Measurements from ENCODE around the gene PI16. TPM values are rescaled to one million over a fixed set of nuclear protein-coding genes. Genes with fewer than 3 reads are reported as not detected.

Gene PI16
- polyA plus RNA-seq, 1 of the 3 experiments (the other 2 are of a cell fraction), result 0.02 TPM

- Histone ChIP-seq H2AFZ (ENCODE audit: low read depth) (no peak overlapping the region), H3K4me2 (no peak overlapping the region), H3K79me2 (ENCODE audit: insufficient read depth) (no peaks in the 10 kb centered on the region), H4K20me1 (ENCODE audit: insufficient read depth) (peaks cover 18% of the 10 kb centered on the region), H3K27ac (ENCODE audit: low read depth in 2 of 2, low read length in 1 of 2) (no peak overlapping the region), H3K27me3 (ENCODE audit: insufficient read depth) (no peaks in the 10 kb centered on the region), H3K36me3 (replicated peaks in 1 of 2; ENCODE audit: control insufficient read depth in 1 of 2, insufficient read depth in 2 of 2, low read length in 1 of 2) (peaks cover 31 to 53% of the 10 kb centered on the region in 2 experiments), H3K4me1 (ENCODE audit: control insufficient read depth in 1 of 2, insufficient read depth in 2 of 2, low read depth in 1 of 2, low read length in 1 of 2) (peaks cover 0 to 25% of the 10 kb centered on the region in 2 experiments; a peak in 2 of 4 replicates), H3K4me3 (ENCODE audit: low read depth in 2 of 2, low read length in 1 of 2) (no peak overlapping the region), H3K9me2 (no peaks in the 10 kb centered on the region), H3F3A (replicated peaks; ENCODE audit: insufficient read depth) (peaks cover 17% of the 10 kb centered on the region), H3K9me3 (no peaks in the 10 kb centered on the region), H3K9ac (no peak overlapping the region)
- 100% methylated on average over 2 of the region's 2 CpGs for WGBS (ENCODE audit: low lambda C conversion rate)
- ChIA-PET POLR2A (no interaction called here), CTCF (interaction anchor here (0.7 to 2.5 kb wide), 2 partner anchors 31 to 102 kb away, joined by 3 to 8 read pairs; partner anchors contain the start of gene C6orf89)
- TF ChIP-seq MEF2A (IDR thresholded peaks at IDR 0.05; ENCODE audit: borderline replicate concordance, low read depth) (no peak), POLR2AphosphoS5 (IDR thresholded peaks at IDR 0.05; ENCODE audit: low read depth, low read length) (no peak), FOXM1 (IDR thresholded peaks at IDR 0.05; ENCODE audit: low read depth) (no peak), ZBTB33 (IDR thresholded peaks at IDR 0.05; ENCODE audit: borderline replicate concordance, low read depth) (no peak), REST (IDR thresholded peaks at IDR 0.05; ENCODE audit: low read depth, low read length) (no peak), RCOR1 (IDR thresholded peaks at IDR 0.05; ENCODE audit: low read length) (no peak), EP300 (IDR thresholded peaks at IDR 0.05; ENCODE audit: borderline replicate concordance in 1 of 2, low read depth in 1 of 2, low read length in 1 of 2) (no peak), RFX5 (IDR thresholded peaks at IDR 0.05; ENCODE audit: low read length) (no peak), MXI1 (IDR thresholded peaks at IDR 0.05; ENCODE audit: low read depth, low read length) (no peak), JUND (IDR thresholded peaks at IDR 0.05) (no peak), NFIC (IDR thresholded peaks at IDR 0.05; ENCODE audit: borderline replicate concordance) (no peak), CTCF (IDR thresholded peaks at IDR 0.05) (no peak), TCF12 (IDR thresholded peaks at IDR 0.05) (no peak), TEAD4 (IDR thresholded peaks at IDR 0.05; ENCODE audit: borderline replicate concordance, insufficient read depth) (no peak), GABPA (IDR thresholded peaks at IDR 0.05; ENCODE audit: low read depth) (no peak), TAF1 (IDR thresholded peaks at IDR 0.05; ENCODE audit: borderline replicate concordance, low read depth, low read length) (no peak), GATA2 (CRISPR knock-in tag; IDR thresholded peaks at IDR 0.05) (no peak)
- no peak for DNase-seq
Measured at GRCh38 chr6:36916126-36916525, 38.4 kb upstream of the PI16 start.
